OCI-M2 (cell line): ENCODE data around the gene GALNT8.
"Not testable (repeated sequence)": the region's sequence is repeated elsewhere in the genome, so short reads cannot be mapped to it uniquely, and the experiment has no call there.

Source experiments
- DNase-seq: peaks from one replicate; lab custom pipeline; 2025; ENCODE audit not compliant: unreplicated experiment; lab: John Stamatoyannopoulos, UW

GALNT8 gene

GRCh38 chr12:4742416-4742970, 22.3 kb downstream of the GALNT8 start:
- DNase-seq = no peak

GRCh38 chr12:4743046-4743445, 22.8 kb downstream of the GALNT8 start:
- no peak for DNase-seq

- DNase-seq = no peak
Measured at GRCh38 chr12:4744709-4745108, 24.5 kb downstream of the GALNT8 start.

GRCh38 chr12:4745249-4745648, 25.0 kb downstream of the GALNT8 start:
- DNase-seq = no peak

DNA sequence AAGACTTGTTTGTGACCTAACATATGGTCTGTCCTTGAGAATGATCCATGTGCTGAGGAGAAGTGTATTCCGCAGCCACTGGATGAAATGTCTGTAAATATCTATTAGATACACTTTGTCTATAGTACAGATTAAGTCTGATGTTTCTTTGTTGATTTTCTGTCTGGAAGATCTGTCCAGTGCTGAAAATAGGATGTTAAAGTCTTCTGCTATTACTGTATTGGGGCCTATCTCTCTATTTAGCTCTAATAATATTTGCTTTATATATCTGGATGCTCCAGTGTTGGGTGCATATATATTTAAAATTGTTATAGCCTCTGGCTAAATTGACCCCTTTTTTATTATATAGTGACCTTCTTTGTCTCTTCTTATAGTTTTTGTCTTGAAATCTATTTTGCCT, 31.5 kb downstream of the GALNT8 start:
- not testable (repeated sequence) for DNase-seq

GRCh38 chr12:4762773-4763172, 42.6 kb downstream of the GALNT8 start:
- DNase-seq = no peak

- DNase-seq = no peak
Measured at GRCh38 chr12:4763549-4763948, 43.3 kb downstream of the GALNT8 start.

DNA sequence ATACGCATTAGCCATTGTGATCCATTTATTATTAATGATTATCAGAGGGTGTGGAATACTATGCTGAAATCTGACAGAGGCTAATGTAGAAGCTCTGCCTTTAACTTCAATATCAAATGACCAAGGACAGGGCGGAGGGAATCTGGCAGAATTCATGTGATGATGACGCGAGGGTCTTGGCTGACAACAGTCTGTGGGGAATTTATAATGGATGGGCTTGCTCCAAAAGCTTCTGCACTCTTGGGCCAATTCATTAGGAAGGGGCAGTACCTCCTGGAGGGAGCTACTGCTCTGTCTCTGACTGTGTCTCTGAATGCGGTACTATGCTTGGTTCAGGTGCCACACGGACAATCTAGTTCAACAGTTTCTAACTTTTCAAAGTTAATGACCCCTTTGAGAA, 46.2 kb downstream of the GALNT8 start:
- DNase-seq = no peak

GRCh38 chr12:4767186-4767585, 47.0 kb downstream of the GALNT8 start:
- DNase-seq = no peak

DNA sequence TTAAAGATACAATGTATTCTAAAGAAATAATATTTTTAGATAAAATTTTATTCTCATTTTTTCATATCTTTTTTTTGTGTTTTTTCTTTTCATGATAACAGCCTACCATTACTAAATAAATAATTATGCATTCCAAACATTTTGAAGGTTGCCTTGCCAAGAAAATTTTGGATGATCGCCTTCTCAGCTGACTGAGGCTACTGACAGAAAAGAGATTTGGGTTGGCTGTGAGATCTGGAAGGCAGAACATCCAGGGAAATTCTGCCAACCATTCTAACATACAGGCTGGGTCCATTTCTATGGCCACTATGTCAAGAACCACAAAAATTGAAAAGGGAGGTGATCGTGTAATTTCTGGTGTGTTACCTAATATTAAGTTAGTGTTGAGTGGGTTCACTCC, 48.1 kb downstream of the GALNT8 start:
- DNase-seq = no peak

GRCh38 chr12:4769073-4769472, 48.9 kb downstream of the GALNT8 start:
- DNase-seq = no peak

- DNase-seq = no peak
Measured at GRCh38 chr12:4771172-4771959, 51.2 kb downstream of the GALNT8 start.

GRCh38 chr12:4771960-4772566, 51.9 kb downstream of the GALNT8 start:
- DNase-seq = no peak

- DNase-seq = no peak
Measured at GRCh38 chr12:4775936-4776335, 55.7 kb downstream of the GALNT8 start.

GRCh38 chr12:4779749-4780148, 59.5 kb downstream of the GALNT8 start:
- no peak for DNase-seq

DNA sequence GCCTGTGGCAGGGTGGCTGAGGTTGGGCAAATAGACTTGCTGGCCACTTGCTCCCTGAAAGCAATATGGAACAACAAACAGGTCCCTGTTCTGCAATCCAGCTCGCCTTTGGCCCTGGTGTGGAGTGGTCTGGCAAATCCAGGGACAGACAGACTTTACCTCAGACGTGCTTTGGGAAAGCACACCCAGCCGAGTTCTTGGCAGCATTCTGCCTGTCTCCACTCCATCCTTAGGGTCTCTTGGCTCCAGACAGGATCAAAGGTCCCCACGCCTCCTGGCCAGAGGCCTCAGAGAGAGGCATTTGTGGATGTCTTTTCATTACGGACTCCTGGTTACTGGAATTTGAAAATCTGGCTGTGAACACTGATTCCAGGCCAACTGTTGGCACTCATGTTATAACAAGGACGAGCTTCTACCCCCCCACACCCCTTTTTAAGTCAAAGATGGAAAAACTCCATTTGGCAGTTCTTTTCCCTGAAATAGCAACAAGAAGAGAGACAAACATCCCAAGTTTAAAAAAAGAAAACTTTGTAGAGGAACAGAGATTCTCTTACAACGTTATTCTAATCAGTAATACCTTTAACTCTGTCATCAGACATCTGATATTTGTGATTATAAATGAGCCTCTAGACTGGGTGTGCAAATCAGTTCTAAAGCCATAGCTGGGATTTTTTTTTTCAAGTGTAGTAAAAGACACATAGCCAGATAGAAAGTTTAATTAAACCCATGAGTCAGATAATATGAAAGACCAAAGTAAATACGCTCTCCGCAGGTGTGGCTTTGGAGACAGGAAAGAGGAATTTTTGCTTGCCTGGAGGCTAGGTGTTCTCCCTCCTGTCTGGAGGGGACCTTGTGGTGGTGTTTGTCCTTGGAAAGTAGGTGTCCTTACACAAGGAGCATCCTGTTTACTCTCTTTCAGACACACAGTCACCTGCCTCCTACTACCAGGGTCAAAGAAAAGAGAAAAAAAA, 60.7 kb downstream of the GALNT8 start:
- no peak for DNase-seq

DNA sequence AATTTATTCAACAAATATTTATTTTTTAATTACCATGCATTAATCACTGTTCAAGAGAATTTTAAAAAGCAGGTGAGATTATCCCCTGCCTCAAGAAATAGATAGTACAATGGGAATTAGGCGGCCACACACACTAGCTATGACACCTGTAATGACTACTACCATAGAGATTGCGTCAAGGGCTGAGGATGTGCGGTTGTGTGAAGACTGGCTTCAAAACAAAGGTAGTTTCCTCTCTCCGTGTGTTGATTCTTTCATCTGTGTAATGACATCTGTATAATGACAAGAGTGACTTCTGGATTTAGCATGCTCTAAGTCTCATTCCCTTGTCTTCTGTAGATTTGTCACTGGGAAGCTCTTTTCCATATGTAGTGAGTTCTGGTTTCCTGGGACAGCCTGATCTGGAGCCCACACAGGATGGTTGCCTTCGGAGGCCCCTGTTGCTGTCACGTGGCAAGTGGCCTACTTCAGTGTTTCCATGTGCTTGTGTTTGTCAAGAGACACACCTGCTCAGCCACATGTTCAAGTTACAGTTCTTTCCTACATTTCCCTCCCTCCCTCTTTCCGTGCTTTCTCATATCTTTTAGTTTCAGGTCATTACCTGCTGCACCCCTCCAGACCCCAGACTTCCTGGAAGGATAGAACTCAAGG, 64.3 kb downstream of the GALNT8 start:
- DNase-seq = no peak

GRCh38 chr12:4786795-4787194, 66.6 kb downstream of the GALNT8 start:
- DNase-seq = no peak

DNA sequence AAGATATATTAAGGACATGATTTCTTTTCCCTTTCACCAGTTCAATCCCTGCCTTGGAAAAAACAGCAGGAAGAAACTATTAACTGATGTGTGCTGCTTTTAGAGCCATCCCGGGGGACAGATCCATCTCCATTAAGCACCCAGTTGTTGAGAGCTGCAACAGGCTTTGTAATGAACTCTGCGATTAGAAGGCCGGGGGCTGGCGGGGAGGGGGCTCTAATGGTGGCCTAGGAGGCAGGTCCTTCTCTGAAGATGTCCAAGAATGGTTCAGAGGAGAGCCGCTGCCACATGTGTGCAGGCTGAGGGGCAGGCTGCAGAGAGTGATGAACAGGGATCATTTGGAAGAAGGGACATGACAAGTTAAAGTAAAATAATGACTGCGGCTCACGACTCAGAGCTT, 67.8 kb downstream of the GALNT8 start:
- DNase-seq = no peak

DNA sequence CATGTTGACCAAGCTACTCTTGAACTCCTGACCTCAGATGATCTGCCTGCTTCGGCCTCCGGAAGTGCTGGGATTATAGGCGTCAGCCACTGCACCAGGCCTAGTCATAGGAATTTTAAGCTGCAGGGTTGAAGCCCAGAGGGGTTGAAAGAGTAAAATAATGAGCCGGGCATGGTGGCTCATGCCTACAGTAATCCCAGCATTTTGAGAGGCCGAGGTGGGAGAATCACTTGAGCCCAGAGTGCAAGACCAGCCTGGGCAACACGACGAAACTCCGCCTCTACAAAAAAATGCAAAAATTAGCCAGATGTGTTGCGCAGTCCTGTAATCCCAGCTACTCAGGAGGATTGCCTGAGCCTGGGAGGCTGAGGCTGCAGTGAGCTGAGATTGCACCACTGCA, 69.6 kb downstream of the GALNT8 start:
- no peak for DNase-seq

GRCh38 chr12:4791497-4791896, 71.3 kb downstream of the GALNT8 start:
- DNase-seq = no peak
